Aorta (tissue), 5 donors: ENCODE results near the gene EPHB2. TPM values are rescaled to one million over a fixed set of nuclear protein-coding genes. Genes with fewer than 3 reads are reported as not detected.
A peak's percentile ranks its signal among the peaks of the same experiment; 100 is the strongest.

Experiments
- ATAC-seq: fragments of 200-7000 bp; cut with Tn5 transposase; one replicate; pipeline ENCODE4 v1.9.1; 2022; ENCODE audit warnings: moderate library complexity; ENCODE audit not compliant: low FRiP score
- DNase-seq, 2 donors: peaks; one replicate each; pipeline ENCODE4 v3.0.0-alpha.2; 2020
- H3K27ac ChIP-seq, 2 donors: one replicate each; pipeline ENCODE4 v1.5.1; 2013; ENCODE audit warnings: low read length in 2 of 2, mild to moderate bottlenecking in 2 of 2, moderate library complexity in 2 of 2, control low read depth in 1 of 2, inconsistent platforms in 1 of 2, low read depth in 1 of 2
- H3K27me3 ChIP-seq, 2 donors: one replicate each; pipeline ENCODE4 v1.6.1; 2013; ENCODE audit warnings: control low read depth in 1 of 2, low read length in 1 of 2, mild to moderate bottlenecking in 1 of 2, moderate library complexity in 1 of 2; ENCODE audit not compliant: insufficient read depth in 2 of 2, control insufficient read depth in 1 of 2
- H3K36me3 ChIP-seq, 2 donors: one replicate each; pipeline ENCODE4 v1.6.1; 2013; ENCODE audit warnings: control low read depth in 1 of 2, low read length in 1 of 2, mild to moderate bottlenecking in 1 of 2; ENCODE audit not compliant: insufficient read depth in 2 of 2, control insufficient read depth in 1 of 2
- H3K4me1 ChIP-seq, 2 donors: one replicate each; pipeline ENCODE4 v1.6.1; 2013; ENCODE audit warnings: low read length in 2 of 2, control low read depth in 1 of 2, mild to moderate bottlenecking in 1 of 2, moderate library complexity in 1 of 2; ENCODE audit not compliant: insufficient read depth in 2 of 2, control insufficient read depth in 1 of 2
- H3K4me3 ChIP-seq, 2 donors: one replicate each; pipeline ENCODE4 v1.5.1; 2013; ENCODE audit warnings: low read length in 2 of 2, control low read depth in 1 of 2, mild to moderate bottlenecking in 1 of 2
- H3K9me3 ChIP-seq: one replicate; pipeline ENCODE4 v1.6.1; 2013; ENCODE audit warnings: mild to moderate bottlenecking, low read length; ENCODE audit not compliant: control insufficient read depth
- WGBS, 2 donors: extraction: QIAGEN DNeasy Blood & Tissue Kit; methylation state at CpG; one replicate each; pipeline ENCODE4 v1.1.7; 2013; 5-methylcytosine and 5-hydroxymethylcytosine counted together
- intact Hi-C, 2 donors: fragments of 100-400 bp; cut with DNase I; formaldehyde crosslinking; loops; one replicate each; pipeline versions ENCODE4 v1.14.2 to v1.15.0; 2022
- polyA plus RNA-seq, 2 donors: library from polyadenylated mRNA; stranded (reverse); fragments of 200-250 nt; gene quantifications; one replicate each; pipeline ENCODE4 v1.2.3, GENCODE V29; 2013
- total RNA-seq, 2 donors: library from RNA; stranded (reverse); fragmentation: NEBNext Ultra II Directional; extraction: Animal tissue kit (Norgen Biotek cat#: 25700); gene quantifications; one replicate each; pipeline ENCODE4 v1.2.1, GENCODE V29; 2021
- donor health status: healthy with polysubstance abuse.
- donor health status: Bipolar disorder and iron deficiency.
- donor health status: DM: no; HTN: no; CAD: no.
- donor health status: DM: no; HTN: no; CAD: no.
- donor health status: DM: yes; HTN: yes; CAD: no.

The EPHB2 gene
- total and polyA plus RNA-seq, 4 donors: 0.87 to 16.6 (median 3.2) TPM

GRCh38 chr1:22711071-22711470 lies 432 bp downstream of the EPHB2 start:
- whole genome bisulfite sequencing, 2 donors: 0 to 1% methylated on average over 16 to 60 of the region's 60 CpGs
- Histone ChIP-seq H3K27me3 (no peaks in the 10 kb centered on the region), H3K27ac (no peak overlapping the region), H3K9me3 (no peaks in the 10 kb centered on the region), H3K36me3 (no peaks in the 10 kb centered on the region), H3K4me1 (no peaks in the 10 kb centered on the region), H3K4me3 (peak overlapping the region; percentile 60 to 78)
- DNase-seq: no peak
- intact Hi-C loops: no loop called here
- no peak for ATAC-seq

GRCh38 chr1:22711591-22712501 lies 1.2 kb downstream of the EPHB2 start:
- Histone ChIP-seq H3K9me3 (no peaks in the 10 kb centered on the region), H3K27ac (no peak overlapping the region), H3K36me3 (no peaks in the 10 kb centered on the region), H3K27me3 (no peaks in the 10 kb centered on the region), H3K4me3 (peak overlapping the region; percentile 60 to 78), H3K4me1 (no peaks in the 10 kb centered on the region)
- ATAC-seq (peak; percentile 33), DNase-seq (no peak)
- intact Hi-C loops: no loop called here
- 17 to 19% methylated on average over 48 to 53 of the region's 53 CpGs for WGBS, 2 donors

- H3K4me3 ChIP-seq: no peak overlapping the region
- H3K36me3 ChIP-seq: no peaks in the 10 kb centered on the region
- WGBS, 2 donors: 75 to 85% methylated on average over 19 of the region's 19 CpGs
- no peaks in the 10 kb centered on the region for H3K27me3 ChIP-seq
- no peak for ATAC-seq
- intact Hi-C loops: no loop called here
- H3K27ac ChIP-seq: no peak overlapping the region
- DNase-seq: no peak
- H3K4me1 ChIP-seq: no peaks in the 10 kb centered on the region
- H3K9me3 ChIP-seq: no peaks in the 10 kb centered on the region
Measured at GRCh38 chr1:22712502-22713271, 2.0 kb downstream of the EPHB2 start.

GRCh38 chr1:22714455-22714854 lies 3.8 kb downstream of the EPHB2 start:
- no peak for DNase-seq
- intact Hi-C loops: no loop called here
- H3K27ac ChIP-seq: no peak overlapping the region
- no peak overlapping the region for H3K4me3 ChIP-seq
- no peak for ATAC-seq
- H3K4me1 ChIP-seq: no peaks in the 10 kb centered on the region
- no peaks in the 10 kb centered on the region for H3K36me3 ChIP-seq
- WGBS, 2 donors: 92 to 93% methylated on average over 3 of the region's 3 CpGs
- no peaks in the 10 kb centered on the region for H3K27me3 ChIP-seq
- H3K9me3 ChIP-seq: peaks cover 2% of the 10 kb centered on the region

GRCh38 chr1:22717037-22717760 lies 6.6 kb downstream of the EPHB2 start:
- intact Hi-C loops: no loop called here
- H3K9me3 ChIP-seq: peaks cover 3% of the 10 kb centered on the region
- H3K27ac ChIP-seq: no peak overlapping the region
- DNase-seq (no peak), ATAC-seq (no peak)
- H3K4me3 ChIP-seq: no peak overlapping the region
- WGBS, 2 donors: 63 to 68% methylated on average over 11 of the region's 11 CpGs
- no peaks in the 10 kb centered on the region for H3K36me3 ChIP-seq
- H3K27me3 ChIP-seq: no peaks in the 10 kb centered on the region
- H3K4me1 ChIP-seq: no peaks in the 10 kb centered on the region

GRCh38 chr1:22721122-22721873 lies 10.7 kb downstream of the EPHB2 start:
- H3K4me3 ChIP-seq: no peak overlapping the region
- no peaks in the 10 kb centered on the region for H3K36me3 ChIP-seq
- no peaks in the 10 kb centered on the region for H3K4me1 ChIP-seq
- ATAC-seq: peak; percentile 69
- H3K27me3 ChIP-seq: no peaks in the 10 kb centered on the region
- peaks cover 3% of the 10 kb centered on the region for H3K9me3 ChIP-seq
- WGBS, 2 donors: 93 to 96% methylated on average over 10 of the region's 10 CpGs
- intact Hi-C loops: no loop called here
- H3K27ac ChIP-seq: no peak overlapping the region
- no peak for DNase-seq

GRCh38 chr1:22722901-22723550 lies 12.4 kb downstream of the EPHB2 start:
- ATAC-seq (no peak), DNase-seq (no peak)
- Histone ChIP-seq H3K27me3 (no peaks in the 10 kb centered on the region), H3K9me3 (peaks cover 3% of the 10 kb centered on the region), H3K36me3 (no peaks in the 10 kb centered on the region), H3K27ac (no peak overlapping the region), H3K4me1 (no peaks in the 10 kb centered on the region), H3K4me3 (no peak overlapping the region)
- intact Hi-C loops: no loop called here
- WGBS, 2 donors: 77 to 82% methylated on average over 26 of the region's 26 CpGs

- no peaks in the 10 kb centered on the region for H3K36me3 ChIP-seq
- no peaks in the 10 kb centered on the region for H3K27me3 ChIP-seq
- 87 to 88% methylated on average over 2 of the region's 2 CpGs for whole genome bisulfite sequencing, 2 donors
- no peaks in the 10 kb centered on the region for H3K9me3 ChIP-seq
- no peaks in the 10 kb centered on the region for H3K4me1 ChIP-seq
- DNase-seq (no peak), ATAC-seq (no peak)
- no peak overlapping the region for H3K4me3 ChIP-seq
- no peak overlapping the region for H3K27ac ChIP-seq
- intact Hi-C loops: no loop called here
Measured at GRCh38 chr1:22727873-22728272, 17.2 kb downstream of the EPHB2 start.
